Prostate gland (tissue), 2 donors: Measurements from ENCODE around the gene FAM120B. TPM values are rescaled to one million over a fixed set of nuclear protein-coding genes. Genes with fewer than 3 reads are reported as not detected.
A peak's percentile ranks its signal among the peaks of the same experiment; 100 is the strongest.

Source experiments
- DNase-seq: peaks from one replicate; pipeline ENCODE4 v3.0.0-alpha.2; 2019; ENCODE audit warnings: low spot score
- H3K27ac ChIP-seq, 2 donors: fragments of 200-600 bp; sonication (generic); 2 replicates each; pipeline ENCODE4 v1.5.1; 2017 to 2019
- H3K27me3 ChIP-seq: fragments of 200-600 bp; sonication (generic); replicated peaks from 2 replicates; pipeline ENCODE4 v1.5.1; 2019; ENCODE audit not compliant: insufficient read depth
- H3K36me3 ChIP-seq, 2 donors: fragments of 200-600 bp; sonication (generic); 1 replicate in 1 of 2; 2 replicates in 1 of 2; pipeline versions ENCODE4 v1.5.1 to v1.8.1; 2017 to 2019
- H3K4me1 ChIP-seq: fragments of 200-600 bp; sonication (generic); replicated peaks from 2 replicates; pipeline ENCODE4 v1.5.1; 2019
- H3K4me3 ChIP-seq, 2 donors: fragments of 200-600 bp; sonication (generic); 2 replicates each; pipeline ENCODE4 v1.5.1; 2017 to 2019
- H3K9me3 ChIP-seq: fragments of 200-600 bp; sonication (generic); 2 replicates; pipeline ENCODE4 v1.5.1; 2017
- POLR2A ChIP-seq: fragments of 450-650 bp; IDR thresholded peaks from one replicate; pipeline ENCODE4 v1.6.1; 2016; ENCODE audit warnings: antibody characterized with exemption, mild to moderate bottlenecking
- POLR2AphosphoS5 ChIP-seq: sonication (generic); formaldehyde crosslinking; IDR thresholded peaks from one replicate; pipeline ENCODE4 v1.6.1; 2017; ENCODE audit warnings: antibody characterized with exemption
- WGBS: methylation state at CpG from one replicate; pipeline ENCODE4 v1.1.5; 2018; 5-methylcytosine and 5-hydroxymethylcytosine counted together
- intact Hi-C: fragments of 100-400 bp; cut with DNase I; formaldehyde crosslinking; loops from one replicate; pipeline ENCODE4 v1.14.2; 2022
- total RNA-seq, 2 donors: library from RNA; depleted of rRNA; stranded (reverse); fragments of >200 nt; gene quantifications; one replicate each; pipeline ENCODE4 v1.1.0, GENCODE V29; 2016
- TF ChIP-seq, protein P1 (sequence below), 4 experiments: fragments of 200-600 bp in 2 of 4; fragments of 450-650 bp in 2 of 4; sonication (generic) in 2 of 4; IDR thresholded peaks; 1 replicate in 3 of 4; 2 replicates in 1 of 4; pipeline ENCODE4 v1.5.1; 2016 to 2019; ENCODE audit warnings: antibody characterized with exemption in 4 of 4, mild to moderate bottlenecking in 2 of 4, moderate library complexity in 2 of 4

Gene FAM120B
- total RNA-seq, 2 donors from 2014 or later = 28.8 to 45.0 TPM

DNA sequence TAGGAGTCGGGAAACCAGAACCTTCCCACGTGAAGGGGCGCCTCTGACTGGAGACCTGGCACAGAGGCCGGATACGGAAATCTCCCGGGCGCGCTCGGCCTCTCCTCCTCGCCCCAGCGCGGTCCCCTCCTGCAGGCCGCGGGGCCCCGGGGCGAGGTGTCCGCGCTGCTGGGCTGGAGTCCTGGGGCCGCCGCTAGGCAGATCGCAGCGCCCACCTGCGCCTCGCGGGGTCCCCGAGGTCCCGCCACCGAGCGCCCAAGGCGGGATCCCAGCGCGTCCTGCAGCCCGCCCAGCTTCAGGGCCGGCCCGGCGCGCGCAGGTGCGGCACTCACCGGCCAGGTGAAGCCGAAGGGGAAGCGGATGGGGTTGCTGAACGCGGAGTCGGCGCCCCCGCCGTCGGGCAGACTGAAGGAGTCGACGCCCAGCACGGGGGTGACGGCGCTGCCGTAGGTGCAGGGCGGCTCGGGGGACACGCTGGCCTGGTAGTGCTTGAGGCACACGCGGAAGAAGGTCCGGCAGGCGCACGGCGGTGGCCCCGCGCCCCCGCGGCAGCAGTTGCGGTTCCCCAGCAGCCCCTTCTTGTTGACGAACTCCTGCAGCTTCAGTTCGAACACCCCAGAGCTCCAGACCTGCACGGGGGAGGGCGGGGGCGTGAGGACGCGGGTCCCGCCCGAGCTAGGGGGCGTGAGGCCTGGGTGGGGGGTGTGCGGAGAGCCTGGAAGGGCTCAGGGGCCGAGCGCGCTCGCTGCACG is 17.2 kb upstream of the FAM120B start:
- DNase-seq = no peak
- Histone ChIP-seq H3K27me3 (no peaks in the 10 kb centered on the region), H3K9me3 (no peaks in the 10 kb centered on the region), H3K27ac (peak overlapping the region; percentile 81 to 82), H3K4me3 (peak overlapping the region; percentile 60 to 76), H3K36me3 (peaks cover 0 to 3% of the 10 kb centered on the region in 2 donors), H3K4me1 (no peaks in the 10 kb centered on the region)
- 5% methylated on average over 21 of the region's 85 CpGs for WGBS
- intact Hi-C loops = no loop called here
- no peak for TF ChIP-seq POLR2AphosphoS5

DNA sequence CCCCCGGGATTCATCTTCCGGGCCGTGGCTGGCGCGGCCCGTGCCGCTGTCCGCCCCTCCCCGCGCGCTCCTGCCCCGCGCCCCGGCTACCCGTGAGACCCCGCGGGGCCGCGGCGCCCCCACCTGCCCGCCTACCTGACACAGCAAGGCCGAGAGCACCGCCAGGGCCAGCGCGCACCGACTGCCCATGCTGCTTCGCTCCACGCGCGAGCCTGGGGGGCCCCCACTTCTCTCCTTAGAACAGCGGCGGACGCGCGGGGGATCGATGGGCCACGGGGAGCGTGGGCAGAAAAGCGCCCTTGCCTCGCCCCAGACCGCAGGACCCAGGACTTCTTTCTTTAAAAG is 16.6 kb upstream of the FAM120B start:
- Histone ChIP-seq H3K4me1 (no peaks in the 10 kb centered on the region), H3K36me3 (peaks cover 0 to 3% of the 10 kb centered on the region in 2 donors), H3K4me3 (peak overlapping the region; percentile 60 to 76), H3K9me3 (no peaks in the 10 kb centered on the region), H3K27me3 (no peaks in the 10 kb centered on the region), H3K27ac (peak overlapping the region; percentile 81 to 82)
- TF ChIP-seq, protein P1, sequence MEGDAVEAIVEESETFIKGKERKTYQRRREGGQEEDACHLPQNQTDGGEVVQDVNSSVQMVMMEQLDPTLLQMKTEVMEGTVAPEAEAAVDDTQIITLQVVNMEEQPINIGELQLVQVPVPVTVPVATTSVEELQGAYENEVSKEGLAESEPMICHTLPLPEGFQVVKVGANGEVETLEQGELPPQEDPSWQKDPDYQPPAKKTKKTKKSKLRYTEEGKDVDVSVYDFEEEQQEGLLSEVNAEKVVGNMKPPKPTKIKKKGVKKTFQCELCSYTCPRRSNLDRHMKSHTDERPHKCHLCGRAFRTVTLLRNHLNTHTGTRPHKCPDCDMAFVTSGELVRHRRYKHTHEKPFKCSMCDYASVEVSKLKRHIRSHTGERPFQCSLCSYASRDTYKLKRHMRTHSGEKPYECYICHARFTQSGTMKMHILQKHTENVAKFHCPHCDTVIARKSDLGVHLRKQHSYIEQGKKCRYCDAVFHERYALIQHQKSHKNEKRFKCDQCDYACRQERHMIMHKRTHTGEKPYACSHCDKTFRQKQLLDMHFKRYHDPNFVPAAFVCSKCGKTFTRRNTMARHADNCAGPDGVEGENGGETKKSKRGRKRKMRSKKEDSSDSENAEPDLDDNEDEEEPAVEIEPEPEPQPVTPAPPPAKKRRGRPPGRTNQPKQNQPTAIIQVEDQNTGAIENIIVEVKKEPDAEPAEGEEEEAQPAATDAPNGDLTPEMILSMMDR (IDR thresholded peaks at IDR 0.05) = no peak
- intact Hi-C loops = loop anchor here (5.0 to 10.0 kb wide), 3 partner anchors 245 to 458 kb away; no protein-coding TSS in a partner anchor
- DNase-seq = no peak
- 2% methylated on average over 29 of the region's 41 CpGs for WGBS

DNA sequence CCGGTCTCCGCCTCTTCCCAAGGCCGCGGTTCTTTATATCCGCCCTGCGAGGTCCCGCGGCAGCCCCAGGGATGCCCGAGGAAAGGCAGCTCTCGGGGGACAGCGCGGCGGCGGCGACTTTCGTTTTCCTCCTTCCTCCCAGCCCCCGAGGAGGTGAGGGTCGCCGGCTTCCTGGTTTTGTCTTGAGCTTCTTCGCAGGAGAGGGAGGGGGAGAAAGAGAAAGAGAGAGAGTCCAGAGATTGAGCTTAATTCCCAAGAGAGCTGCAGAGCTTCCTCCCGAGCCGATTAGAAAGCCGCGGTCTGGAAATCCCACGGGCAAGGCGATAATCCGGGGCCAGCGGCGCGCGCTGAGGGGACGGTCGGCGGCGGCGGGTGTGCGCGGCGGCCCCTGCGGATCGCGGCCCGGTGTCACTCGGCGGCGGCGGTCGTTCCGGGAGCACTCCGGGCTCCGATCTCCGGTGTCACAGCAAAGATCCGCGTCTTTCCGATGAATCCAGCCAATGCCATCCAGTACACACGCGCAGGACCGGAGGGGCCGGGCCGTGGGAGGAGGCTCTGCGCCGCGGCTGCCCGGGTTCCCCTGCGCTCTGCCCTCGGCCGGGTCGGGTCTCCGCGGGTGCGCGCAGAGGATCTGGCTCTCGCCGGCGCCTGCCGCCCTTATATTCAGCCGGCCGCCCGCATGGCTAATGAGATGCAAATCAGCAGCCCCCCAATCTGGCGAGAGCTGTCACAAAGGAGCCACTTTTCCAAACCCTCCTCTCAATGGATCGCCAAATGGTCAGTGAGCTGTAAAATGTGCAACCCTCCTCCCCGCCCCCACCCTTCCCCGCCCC is 16.0 kb upstream of the FAM120B start, which contains the start of gene DLL1:
DLL1 (minus strand) TSS at position 783 of the 833 bp plus-strand sequence. CDS start 939 bp downstream, outside the sequence.
- H3K27ac ChIP-seq = peak within 1 kb of the TSS; percentile 81 to 82
- no peaks in the 10 kb centered on the region for H3K4me1 ChIP-seq
- under 1% methylated on average over 34 of the region's 83 CpGs for WGBS
- no peaks in the 10 kb centered on the region for H3K9me3 ChIP-seq
- no peaks in the 10 kb centered on the region for H3K27me3 ChIP-seq
- intact Hi-C loops = loop anchor here (5.0 to 10.0 kb wide), 3 partner anchors 246 to 458 kb away; no protein-coding TSS in a partner anchor
- peak within 1 kb of the TSS; percentile 60 to 76 for H3K4me3 ChIP-seq
- H3K36me3 ChIP-seq = peaks cover 0 to 2% of the 10 kb centered on the region in 2 donors
- DNase-seq = peak; percentile 48
- TF ChIP-seq, protein P1 (IDR thresholded peaks at IDR 0.05) = no peak
- peak; percentile 59 for TF ChIP-seq POLR2A
- peak; percentile 27 for TF ChIP-seq POLR2AphosphoS5

DNA sequence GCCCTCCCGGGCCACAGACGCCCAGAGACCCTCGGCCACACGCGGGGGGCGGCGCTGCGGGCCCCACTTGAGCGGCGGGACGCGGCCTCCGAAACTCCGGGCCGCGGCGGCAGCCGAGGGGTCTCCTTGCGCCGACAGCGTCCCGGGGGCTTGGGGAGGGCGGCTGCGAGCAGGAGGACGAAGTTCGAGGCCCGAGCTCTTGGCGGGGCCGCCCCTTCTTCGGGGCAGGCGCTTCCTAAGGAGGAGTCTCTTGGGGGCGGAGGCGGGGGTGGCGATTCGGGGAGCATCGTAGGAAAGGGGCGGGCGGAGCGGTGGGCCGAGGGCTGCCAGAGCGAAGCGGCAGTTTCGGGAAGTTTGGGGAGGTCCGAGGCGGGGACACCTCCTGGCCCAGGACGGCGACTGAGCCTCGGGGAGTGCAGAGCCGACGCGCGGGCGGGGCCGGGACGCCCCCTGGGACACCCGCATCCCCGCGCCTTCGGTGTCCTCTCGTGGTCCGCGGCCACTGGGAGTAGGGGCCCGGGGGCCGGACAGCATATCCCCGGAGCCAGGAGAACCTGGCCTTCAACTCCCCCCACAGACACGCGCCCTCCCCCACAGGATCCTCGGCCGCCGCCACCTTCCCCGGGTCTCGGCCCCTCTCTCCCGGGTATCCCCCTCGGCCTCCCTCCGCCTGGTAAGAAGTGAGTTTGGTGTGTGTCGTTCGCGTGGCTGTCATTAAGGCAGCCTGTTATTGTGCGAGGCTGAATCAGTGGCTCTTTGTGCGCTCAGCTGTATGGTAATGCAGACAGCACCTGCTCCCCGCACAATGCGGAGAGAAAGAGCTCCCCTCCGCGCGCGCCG is 15.1 kb upstream of the FAM120B start:
- TF ChIP-seq POLR2A (peak; percentile 57), POLR2AphosphoS5 (peak; percentile 25)
- TF ChIP-seq, protein P1 (IDR thresholded peaks at IDR 0.05) = peak in 1 of 4 experiments; percentile 8
- Histone ChIP-seq H3K27me3 (no peaks in the 10 kb centered on the region), H3K36me3 (no peaks in the 10 kb centered on the region), H3K27ac (peak overlapping the region; percentile 81 to 82), H3K4me1 (no peaks in the 10 kb centered on the region), H3K9me3 (no peaks in the 10 kb centered on the region), H3K4me3 (peak overlapping the region; percentile 60 to 76)
- peak; percentile 72 for DNase-seq
- intact Hi-C loops = loop anchor here (5.0 to 10.0 kb wide), 3 partner anchors 247 to 459 kb away; no protein-coding TSS in a partner anchor
- WGBS = 1% methylated on average over 82 of the region's 87 CpGs

DNA sequence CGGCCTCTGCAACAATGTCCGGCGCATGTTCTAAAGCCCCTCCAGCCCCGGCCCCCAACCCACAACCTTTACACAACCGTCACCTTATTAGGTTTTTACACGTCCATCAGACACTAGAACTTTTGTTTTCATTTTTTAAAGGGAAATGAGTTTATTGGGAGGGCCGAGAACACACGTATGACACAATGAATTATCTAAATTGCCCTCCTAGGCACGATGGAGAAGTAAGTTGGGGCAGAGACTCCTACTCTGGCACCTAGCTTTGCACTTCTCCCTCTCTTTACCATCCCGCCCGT is 14.5 kb upstream of the FAM120B start:
- H3K4me3 ChIP-seq = peak overlapping the region; percentile 60 to 76
- H3K27me3 ChIP-seq = no peaks in the 10 kb centered on the region
- TF ChIP-seq, protein P1 (IDR thresholded peaks at IDR 0.05) = no peak
- TF ChIP-seq POLR2AphosphoS5 (no peak), POLR2A (no peak)
- peak overlapping the region; percentile 81 to 82 for H3K27ac ChIP-seq
- H3K36me3 ChIP-seq = no peaks in the 10 kb centered on the region
- DNase-seq = no peak
- 26% methylated on average over 11 of the region's 11 CpGs for WGBS
- intact Hi-C loops = loop anchor here (5.0 to 10.0 kb wide), 3 partner anchors 247 to 460 kb away; no protein-coding TSS in a partner anchor
- H3K9me3 ChIP-seq = no peaks in the 10 kb centered on the region
- no peaks in the 10 kb centered on the region for H3K4me1 ChIP-seq
